ENCODE results near the gene VSTM4.

- TF ChIP-seq EZH2 (IDR thresholded peaks at IDR 0.05; ENCODE audit: insufficient read depth, poor library complexity, severe bottlenecking) (no peak), EZH2phosphoT487 (IDR thresholded peaks at IDR 0.05; ENCODE audit: insufficient read depth, low read depth) (no peak)
These were observed 43.6 kb upstream of the VSTM4 start for GRCh38 chr10:49158915-49159314.
